NB4 (cell line): ENCODE data around the gene RPS6KA2.

Experiments
- DNase-seq: peaks from one replicate; pipeline ENCODE4 v3.0.0; 2010; ENCODE audit warnings: low read depth
- H3K4me3 ChIP-seq: one replicate; pipeline ENCODE4 v1.5.1; 2011; ENCODE audit warnings: mild to moderate bottlenecking, low read depth, low read length, moderate library complexity
- CTCF ChIP-seq: IDR thresholded peaks from one replicate; pipeline ENCODE4 v1.5.1; 2012; ENCODE audit warnings: low read depth, low read length
- MAX ChIP-seq: IDR thresholded peaks from 2 replicates; pipeline ENCODE4 v1.6.1; 2011; ENCODE audit warnings: low read depth, low read length
- MYC ChIP-seq: IDR thresholded peaks from 2 replicates; pipeline ENCODE4 v1.6.1; 2011; ENCODE audit warnings: low read depth, low read length
- POLR2A ChIP-seq: IDR thresholded peaks from 2 replicates; pipeline ENCODE4 v1.6.1; 2011; ENCODE audit warnings: mild to moderate bottlenecking; ENCODE audit not compliant: insufficient read length; ENCODE audit errors: extremely low read depth

Gene RPS6KA2

GRCh38 chr6:166655251-166655650 is 28.2 kb upstream of the RPS6KA2 start:
- H3K4me3 ChIP-seq = no peak overlapping the region
- TF ChIP-seq CTCF (no peak), MAX (no peak), MYC (no peak), POLR2A (no peak)
- DNase-seq = no peak

GRCh38 chr6:166654573-166654972 is 27.5 kb upstream of the RPS6KA2 start:
- DNase-seq = no peak
- TF ChIP-seq POLR2A = no peak
- TF ChIP-seq CTCF = no peak
- TF ChIP-seq MAX = no peak
- no peak overlapping the region for H3K4me3 ChIP-seq

GRCh38 chr6:166653639-166653941 is 26.5 kb upstream of the RPS6KA2 start:
- DNase-seq = no peak

GRCh38 chr6:166650824-166651807 is 24.1 kb upstream of the RPS6KA2 start:
- DNase-seq = no peak
- no peak overlapping the region for H3K4me3 ChIP-seq
- TF ChIP-seq CTCF = no peak
- no peak for TF ChIP-seq MYC
- no peak for TF ChIP-seq MAX
- TF ChIP-seq POLR2A = no peak

More at GRCh38 chr6:166653639-166653941, 26.5 kb upstream of the RPS6KA2 start:
- TF ChIP-seq MAX = no peak
- TF ChIP-seq CTCF = no peak
- TF ChIP-seq MYC = no peak
- TF ChIP-seq POLR2A = no peak
- H3K4me3 ChIP-seq = no peak overlapping the region

- H3K4me3 ChIP-seq = no peak overlapping the region
- TF ChIP-seq MYC (no peak), CTCF (no peak), MAX (no peak), POLR2A (no peak)
- DNase-seq = no peak
Measured at GRCh38 chr6:166650047-166650446, 23.0 kb upstream of the RPS6KA2 start.

GRCh38 chr6:166648846-166649245 is 21.8 kb upstream of the RPS6KA2 start:
- TF ChIP-seq MAX (no peak), POLR2A (no peak), MYC (no peak), CTCF (no peak)
- H3K4me3 ChIP-seq = no peak overlapping the region
- DNase-seq = no peak
